K562 (cell line): ENCODE results near the gene NTRK3. TPM values are rescaled to one million over a fixed set of nuclear protein-coding genes. Genes with fewer than 3 reads are reported as not detected.
A peak's percentile ranks its signal among the peaks of the same experiment; 100 is the strongest.

Experiments used
- ATAC-seq: fragments of 200-7000 bp; cut with Tn5 transposase; 3 replicates; pipeline ENCODE4 v1.9.1; 2020; ENCODE audit warnings: moderate library complexity
- BruUV-seq: library from RNA; stranded (reverse); fragments of 400-500 nt; replicated peaks from 2 replicates; lab custom pipeline; 2021; lab: Mats Ljungman, UMichigan
- CTCF ChIA-PET: fragments of 300-600 bp; formaldehyde crosslinking; extraction: SDS; loops from one replicate; lab custom pipeline; 2021; ENCODE audit warnings: low intra/inter-chr PET ratio; lab: Yijun Ruan, JAX
- POLR2A ChIA-PET: fragments of 300-600, 350-650 bp; sonication (Branson Sonifier 250); formaldehyde crosslinking; extraction: SDS; loops from one replicate; lab custom pipeline; 2021; ENCODE audit warnings: antibody characterized with exemption, inconsistent platforms; lab: Yijun Ruan, JAX
- DNase-seq, 4 experiments: peaks; one replicate each; pipeline versions ENCODE4 v3.0.0 to v3.0.0-alpha.2; 2011 to 2018; ENCODE audit warnings: low spot score in 3 of 4, mixed read lengths in 3 of 4; ENCODE audit errors: extremely low read depth in 1 of 4
- FAIRE-seq: peaks from 2 replicates; lab custom pipeline; 2011; peaks lifted over from hg19 to GRCh38; lab: Jason Lieb, UNC
- H2AFZ ChIP-seq: 2 replicates; pipeline ENCODE4 v1.6.0; 2011; ENCODE audit warnings: low read depth, low read length, control low read depth, inconsistent platforms
- H3K27ac ChIP-seq: fragments of 200-600 bp; 3 replicates; pipeline ENCODE4 v1.8.0; 2011; ENCODE audit warnings: low read depth, mild to moderate bottlenecking, control low read depth, inconsistent platforms, low read length, moderate library complexity, mixed read lengths; ENCODE audit errors: extremely low read depth
- H3K27me3 ChIP-seq, 2 experiments: fragments of 300-600 bp in 1 of 2; 2 replicates in 1 of 2; 3 replicates in 1 of 2; pipeline versions ENCODE4 v1.6.0 to v1.8.0; 2011; ENCODE audit warnings: inconsistent platforms in 2 of 2, low read length in 2 of 2, mild to moderate bottlenecking in 1 of 2, mixed read lengths in 1 of 2, moderate library complexity in 1 of 2; ENCODE audit not compliant: control insufficient read depth in 2 of 2, insufficient read depth in 2 of 2
- H3K36me3 ChIP-seq: fragments of 300-600 bp; 3 replicates; pipeline ENCODE4 v1.8.0; 2011; ENCODE audit warnings: mild to moderate bottlenecking, low read length, inconsistent platforms; ENCODE audit not compliant: control insufficient read depth, insufficient read depth
- H3K4me1 ChIP-seq, 2 experiments: fragments of 200-600 bp in 1 of 2; replicated peaks in 1 of 2; 2 replicates in 1 of 2; 3 replicates in 1 of 2; pipeline versions ENCODE4 v1.5.1 to v1.8.0; 2011; ENCODE audit warnings: inconsistent platforms in 2 of 2, low read length in 2 of 2, mild to moderate bottlenecking in 1 of 2, mixed read lengths in 1 of 2, moderate library complexity in 1 of 2; ENCODE audit not compliant: control insufficient read depth in 2 of 2, insufficient read depth in 2 of 2
- H3K4me2 ChIP-seq: 2 replicates; pipeline ENCODE4 v1.6.1; 2011; ENCODE audit warnings: low read length, control low read depth, inconsistent platforms, mixed read lengths; ENCODE audit not compliant: insufficient read depth
- H3K4me3 ChIP-seq: fragments of 200-600 bp; sonication (generic), shearing (Covaris generic); 2 replicates; pipeline ENCODE4 v1.5.1; 2016; ENCODE audit warnings: control low read depth, inconsistent platforms
- H3K79me2 ChIP-seq: fragments of 200-600 bp; 3 replicates; pipeline ENCODE4 v1.8.0; 2011; ENCODE audit warnings: low read length, inconsistent platforms; ENCODE audit not compliant: control insufficient read depth, insufficient read depth
- H3K9ac ChIP-seq, 2 experiments: 2 replicates each; pipeline versions ENCODE4 v1.6.0 to v1.6.1; 2011; ENCODE audit warnings: low read depth in 2 of 2, low read length in 2 of 2, control low read depth in 1 of 2, inconsistent platforms in 1 of 2, mild to moderate bottlenecking in 1 of 2, mixed read lengths in 1 of 2; ENCODE audit not compliant: insufficient read depth in 1 of 2
- H3K9me1 ChIP-seq: one replicate; pipeline ENCODE4 v1.6.0; 2011; ENCODE audit warnings: inconsistent platforms, mild to moderate bottlenecking, low read length, moderate library complexity; ENCODE audit not compliant: control insufficient read depth, insufficient read depth
- H3K9me3 ChIP-seq: replicated peaks from 2 replicates; pipeline ENCODE4 v1.5.1; 2011; ENCODE audit warnings: low read depth, low read length, inconsistent platforms; ENCODE audit not compliant: control insufficient read depth, insufficient read depth
- H4K20me1 ChIP-seq: replicated peaks from 2 replicates; pipeline ENCODE4 v1.6.1; 2011; ENCODE audit warnings: low read length, inconsistent platforms, mixed read lengths; ENCODE audit not compliant: control insufficient read depth, insufficient read depth
- ATF1 ChIP-seq, 2 experiments: fragments of 450-650 bp in 1 of 2; IDR thresholded peaks; 2 replicates each; pipeline ENCODE4 v1.6.1; 2016; ENCODE audit warnings: missing compliant biosample characterization in 1 of 2, missing genetic modification characterization in 1 of 2
- C11orf30 ChIP-seq: fragments of 450-650 bp; IDR thresholded peaks from 2 replicates; pipeline ENCODE4 v1.6.1; 2016; ENCODE audit warnings: low read depth, mild to moderate bottlenecking
- CREM ChIP-seq: IDR thresholded peaks from 2 replicates; pipeline ENCODE4 v1.6.1; 2014; ENCODE audit warnings: antibody characterized with exemption, low read depth
- FOSL1 ChIP-seq: fragments of 200-800 bp; sonication (Bioruptor generic); conservative IDR thresholded peaks from 2 replicates; pipeline ENCODE4 v1.6.1; 2016; ENCODE audit warnings: missing genetic modification characterization, missing compliant biosample characterization
- HOXB6 ChIP-seq: fragments of 250-450 bp; sonication (Bioruptor Pico); IDR thresholded peaks from 2 replicates; pipeline ENCODE4 v1.5.1; 2022; ENCODE audit warnings: mild to moderate bottlenecking, borderline replicate concordance
- JUND ChIP-seq, 2 experiments: IDR thresholded peaks; 2 replicates in 1 of 2; 3 replicates in 1 of 2; pipeline ENCODE4 v1.6.1; 2011; ENCODE audit warnings: borderline replicate concordance in 2 of 2, low read depth in 2 of 2, low read length in 2 of 2, improper control_type of control experiment in 1 of 2, missing biosample characterization in 1 of 2, missing genetic modification characterization in 1 of 2, missing genetic modification reagents in 1 of 2
- NFIC ChIP-seq: fragments of 450-650 bp; IDR thresholded peaks from 2 replicates; pipeline ENCODE4 v1.6.1; 2017; ENCODE audit warnings: mild to moderate bottlenecking, inconsistent platforms
- TSC22D4 ChIP-seq: fragments of 450-650 bp; IDR thresholded peaks from 2 replicates; pipeline ENCODE4 v1.6.1; 2016; ENCODE audit warnings: missing genetic modification characterization, missing biosample characterization, control low read depth
- WGBS: fragments of 100-300 bp; shearing (Covaris generic); methylation state at CpG from one replicate; pipeline ENCODE4 v1.1.6; 2016; ENCODE audit warnings: low coverage, mixed read lengths; ENCODE audit not compliant: insufficient coverage; ENCODE audit errors: missing lambda C conversion rate; 5-methylcytosine and 5-hydroxymethylcytosine counted together
- in situ Hi-C: fragments of 300-500 bp; cut with MboI; formaldehyde crosslinking; loops from 4 replicates; pipeline ENCODE4 v1.15.0; 2018; ENCODE audit warnings: inconsistent platforms, mixed read lengths
- intact Hi-C: fragments of 100-400 bp; cut with micrococcal nuclease; formaldehyde crosslinking; loops from 2 replicates; pipeline ENCODE4 v1.14.2; 2022
- polyA plus RNA-seq, 8 experiments: library from polyadenylated mRNA; depleted of rRNA in 4 of 8; stranded (reverse) in 5 of 8; unstranded in 3 of 8; fragments of >200 nt; fragmentation: Nextera tagmentation in 2 of 8; fragmentation: Illumina TruSeq in 1 of 8; extraction: Ambion mirVana in 2 of 8; extraction: Trizol in 1 of 8; gene quantifications; 2 replicates each; pipeline versions ENCODE4 v1.2.1 to v1.2.3, GENCODE V29; 2011 to 2014; ENCODE audit warnings: inconsistent platforms in 1 of 8, missing spikeins in 1 of 8
- total RNA-seq, 7 experiments: library from RNA; depleted of rRNA in 6 of 7; stranded (reverse); fragments of >200 nt in 6 of 7; fragmentation: Illumina TruSeq in 2 of 7; extraction: Trizol in 2 of 7; gene quantifications; 2 replicates each; pipeline versions ENCODE4 v1.2.1 to v1.2.3, GENCODE V29; 2011 to 2021; ENCODE audit warnings: low replicate concordance in 1 of 7
- TF ChIP-seq, protein P1 (sequence below), 2 experiments: fragments of 450-650 bp in 1 of 2; sonication (generic) in 1 of 2; formaldehyde crosslinking in 1 of 2; IDR thresholded peaks in 1 of 2; conservative IDR thresholded peaks in 1 of 2; 2 replicates each; pipeline versions ENCODE4 v1.6.1 to v1.8.1; 2016 to 2023; ENCODE audit warnings: mild to moderate bottlenecking in 2 of 2, moderate library complexity in 2 of 2, inconsistent platforms in 1 of 2, missing genetic modification reagents in 1 of 2
- TF ChIP-seq, protein P2 (sequence below): fragments of 200-800 bp; sonication (Bioruptor generic); IDR thresholded peaks from 2 replicates; pipeline ENCODE4 v1.6.1; 2017; ENCODE audit warnings: missing genetic modification characterization, missing compliant biosample characterization
- TF ChIP-seq, protein P3 (sequence below): fragments of 450-650 bp; IDR thresholded peaks from 2 replicates; pipeline ENCODE4 v1.6.1; 2016

The NTRK3 gene
- total and polyA plus RNA-seq, 9 of the 15 experiments (the other 6 are each of a cell fraction or from before 2014, with no cell fraction given), result 0.11 to 0.13 TPM; not detected in 7

DNA sequence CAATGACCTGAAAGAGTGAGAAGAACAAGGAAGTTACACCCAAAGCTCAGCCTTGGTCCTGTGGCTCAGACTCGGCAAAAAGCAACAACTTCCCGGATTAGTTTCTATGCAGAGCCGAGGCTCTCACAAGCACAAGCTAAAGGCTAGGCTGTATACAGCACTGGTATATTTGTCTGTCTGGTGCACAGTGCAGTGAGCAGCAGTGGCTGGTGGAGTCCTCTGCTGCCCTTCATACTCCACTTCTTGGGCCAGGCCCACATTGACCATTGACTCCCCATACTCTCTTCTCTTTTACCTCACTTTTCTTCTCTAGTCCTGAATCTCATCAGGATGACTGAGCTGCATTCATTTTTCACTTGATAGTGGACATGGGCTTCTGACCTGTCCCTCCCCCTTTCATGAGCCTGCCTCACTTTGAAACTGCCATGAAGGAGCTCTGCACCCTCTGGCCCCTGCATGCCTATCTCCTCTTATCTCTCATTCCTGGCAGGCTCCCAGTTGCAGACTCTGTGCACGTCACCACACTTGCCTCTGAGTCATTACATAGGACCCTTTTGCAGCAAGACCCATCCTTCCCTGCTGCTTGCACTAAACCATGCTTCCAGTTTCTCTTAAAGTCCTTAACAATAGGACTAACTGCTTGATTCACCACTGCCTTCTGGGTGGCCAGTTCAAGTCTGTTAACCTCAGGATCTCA is 379.3 kb downstream of the NTRK3 start:
- ChIA-PET CTCF (no interaction called here), POLR2A (interaction anchor here (0.6 to 1.2 kb wide), 2 partner anchors 40 to 132 kb away, joined by 3 read pairs; no protein-coding TSS in a partner anchor)
- Histone ChIP-seq H3K9ac (no peak overlapping the region), H3K9me3 (no peaks in the 10 kb centered on the region), H3K9me1 (no peaks in the 10 kb centered on the region), H3K4me1 (peaks cover 0 to 4% of the 10 kb centered on the region in 2 experiments; a peak in 2 of 5 replicates), H3K79me2 (no peaks in the 10 kb centered on the region), H2AFZ (no peak overlapping the region), H3K4me2 (no peak overlapping the region), H4K20me1 (no peaks in the 10 kb centered on the region), H3K36me3 (no peaks in the 10 kb centered on the region), H3K4me3 (no peak overlapping the region), H3K27me3 (no peaks in the 10 kb centered on the region), H3K27ac (no peak overlapping the region)
- no TSS peak for BruUV-seq
- FAIRE-seq, result no peak
- DNase-seq, result peak in 3 of 4 experiments; percentile 11 to 57 (median 27)
- intact Hi-C loops (no loop called here), in situ Hi-C loops (no loop called here)
- TF ChIP-seq C11orf30 (no peak), CREM (peak; percentile 70), ATF1 (CRISPR knock-in tag; IDR thresholded peaks at IDR 0.05) (no peak), ATF1 (tag; IDR thresholded peaks at IDR 0.05) (peak; percentile 36; the same call in 1 of the 2 replicates), TSC22D4 (tag) (no peak), HOXB6 (CRISPR knock-in tag) (no peak), NFIC (peak; percentile 71), JUND (IDR thresholded peaks at IDR 0.05; ENCODE audit: borderline replicate concordance, low read depth, low read length) (no peak), JUND (tag; IDR thresholded peaks at IDR 0.05; ENCODE audit: borderline replicate concordance, low read depth, low read length) (peak; percentile 40; the same call in 1 of the 3 replicates), FOSL1 (tag) (peak; percentile 55; the same call in 1 of the 2 replicates)
- TF ChIP-seq, protein P1, sequence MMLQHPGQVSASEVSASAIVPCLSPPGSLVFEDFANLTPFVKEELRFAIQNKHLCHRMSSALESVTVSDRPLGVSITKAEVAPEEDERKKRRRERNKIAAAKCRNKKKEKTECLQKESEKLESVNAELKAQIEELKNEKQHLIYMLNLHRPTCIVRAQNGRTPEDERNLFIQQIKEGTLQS (IDR thresholded peaks at IDR 0.05), result peak; percentile 16; the same call in 1 of the 2 replicates
- TF ChIP-seq, protein P1 (CRISPR knock-in tag; conservative IDR thresholded peaks at IDR 0.05), result no peak
- TF ChIP-seq, protein P2, sequence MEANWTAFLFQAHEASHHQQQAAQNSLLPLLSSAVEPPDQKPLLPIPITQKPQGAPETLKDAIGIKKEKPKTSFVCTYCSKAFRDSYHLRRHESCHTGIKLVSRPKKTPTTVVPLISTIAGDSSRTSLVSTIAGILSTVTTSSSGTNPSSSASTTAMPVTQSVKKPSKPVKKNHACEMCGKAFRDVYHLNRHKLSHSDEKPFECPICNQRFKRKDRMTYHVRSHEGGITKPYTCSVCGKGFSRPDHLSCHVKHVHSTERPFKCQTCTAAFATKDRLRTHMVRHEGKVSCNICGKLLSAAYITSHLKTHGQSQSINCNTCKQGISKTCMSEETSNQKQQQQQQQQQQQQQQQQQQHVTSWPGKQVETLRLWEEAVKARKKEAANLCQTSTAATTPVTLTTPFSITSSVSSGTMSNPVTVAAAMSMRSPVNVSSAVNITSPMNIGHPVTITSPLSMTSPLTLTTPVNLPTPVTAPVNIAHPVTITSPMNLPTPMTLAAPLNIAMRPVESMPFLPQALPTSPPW, result peak; percentile 32; the same call in 1 of the 2 replicates
- TF ChIP-seq, protein P3, sequence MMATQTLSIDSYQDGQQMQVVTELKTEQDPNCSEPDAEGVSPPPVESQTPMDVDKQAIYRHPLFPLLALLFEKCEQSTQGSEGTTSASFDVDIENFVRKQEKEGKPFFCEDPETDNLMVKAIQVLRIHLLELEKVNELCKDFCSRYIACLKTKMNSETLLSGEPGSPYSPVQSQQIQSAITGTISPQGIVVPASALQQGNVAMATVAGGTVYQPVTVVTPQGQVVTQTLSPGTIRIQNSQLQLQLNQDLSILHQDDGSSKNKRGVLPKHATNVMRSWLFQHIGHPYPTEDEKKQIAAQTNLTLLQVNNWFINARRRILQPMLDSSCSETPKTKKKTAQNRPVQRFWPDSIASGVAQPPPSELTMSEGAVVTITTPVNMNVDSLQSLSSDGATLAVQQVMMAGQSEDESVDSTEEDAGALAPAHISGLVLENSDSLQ, result 0 out of 2 replicates have a peak, but pooled peaks have one; percentile 9
- peak; percentile 57 for ATAC-seq
- WGBS, result 0% methylated on average over 4 of the region's 4 CpGs
